Activated naive CD4-positive, alpha-beta T cell treated with anti-CD3 and anti-CD28 coated beads, Interleukin-2, amount 50 U/mL, for 72 hours (primary cell): ENCODE data around the gene HPCAL1. TPM values are rescaled to one million over a fixed set of nuclear protein-coding genes. Genes with fewer than 3 reads are reported as not detected.

Experiments
- ATAC-seq, 2 donors: fragments of 150-1000 bp; cut with Tn5 transposase; 2 replicates each; pipeline ENCODE4 v1.10.0; 2021; ENCODE audit warnings: mild to moderate bottlenecking in 2 of 2, moderate library complexity in 2 of 2
- DNase-seq, 2 donors: peaks; one replicate each; pipeline ENCODE4 v3.0.0; 2021 to 2022; ENCODE audit warnings: low spot score in 2 of 2
- H3K27ac Mint-ChIP-seq, 2 donors: one replicate each; pipeline ENCODE4 v1.8.0; 2022; ENCODE audit warnings: mild to moderate bottlenecking in 2 of 2, mixed read lengths in 2 of 2
- H3K36me3 Mint-ChIP-seq, 2 donors: one replicate each; pipeline ENCODE4 v1.8.0; 2022; ENCODE audit warnings: mixed read lengths in 2 of 2
- H3K9me3 Mint-ChIP-seq, 2 donors: one replicate each; pipeline ENCODE4 v1.8.0; 2022; ENCODE audit warnings: mixed read lengths in 2 of 2
- total RNA-seq, 2 donors: library from RNA; stranded (reverse); gene quantifications; one replicate each; pipeline ENCODE4 v1.2.3, GENCODE V29; 2022

Gene HPCAL1
- total RNA-seq, 2 donors from 2014 or later: 46.0 to 96.5 TPM

GRCh38 chr2:10322973-10323372 is 20.3 kb downstream of the HPCAL1 start:
- Mint-ChIP-seq H3K9me3 (peaks cover 3 to 9% of the 10 kb centered on the region in 2 donors), H3K27ac (peak overlapping the region in 1 of 2 donors; percentile 33), H3K36me3 (peaks cover 0 to 33% of the 10 kb centered on the region in 2 donors)
- DNase-seq: no peak
- no peak for ATAC-seq

GRCh38 chr2:10323535-10323934 is 20.8 kb downstream of the HPCAL1 start:
- DNase-seq: no peak
- H3K9me3 Mint-ChIP-seq: peaks cover 3 to 9% of the 10 kb centered on the region in 2 donors
- no peak for ATAC-seq
- peaks cover 0 to 33% of the 10 kb centered on the region in 2 donors for H3K36me3 Mint-ChIP-seq
- H3K27ac Mint-ChIP-seq: peak overlapping the region in 1 of 2 donors; percentile 33

GRCh38 chr2:10324095-10324832 is 21.6 kb downstream of the HPCAL1 start:
- Mint-ChIP-seq H3K27ac (peak overlapping the region in 1 of 2 donors; percentile 46), H3K36me3 (peaks cover 0 to 33% of the 10 kb centered on the region in 2 donors), H3K9me3 (peaks cover 3 to 9% of the 10 kb centered on the region in 2 donors)
- ATAC-seq: no peak
- no peak for DNase-seq

GRCh38 chr2:10325278-10326145 is 22.8 kb downstream of the HPCAL1 start:
- ATAC-seq (no peak), DNase-seq (no peak)
- Mint-ChIP-seq H3K27ac (peak overlapping the region in 1 of 2 donors; percentile 7), H3K9me3 (peaks cover 3 to 6% of the 10 kb centered on the region in 2 donors), H3K36me3 (peaks cover 0 to 38% of the 10 kb centered on the region in 2 donors)

GRCh38 chr2:10326151-10326616 is 23.5 kb downstream of the HPCAL1 start:
- Mint-ChIP-seq H3K27ac (peak overlapping the region in 1 of 2 donors; percentile 7), H3K36me3 (peaks cover 0 to 38% of the 10 kb centered on the region in 2 donors), H3K9me3 (no peaks in the 10 kb centered on the region)
- ATAC-seq: no peak
- no peak for DNase-seq

GRCh38 chr2:10326707-10327594 is 24.2 kb downstream of the HPCAL1 start:
- ATAC-seq (no peak), DNase-seq (no peak)
- Mint-ChIP-seq H3K27ac (no peak overlapping the region), H3K9me3 (no peaks in the 10 kb centered on the region), H3K36me3 (peaks cover 0 to 39% of the 10 kb centered on the region in 2 donors)

GRCh38 chr2:10327896-10328669 is 25.4 kb downstream of the HPCAL1 start:
- Mint-ChIP-seq H3K9me3 (no peaks in the 10 kb centered on the region), H3K36me3 (peaks cover 0 to 32% of the 10 kb centered on the region in 2 donors), H3K27ac (no peak overlapping the region)
- no peak for ATAC-seq
- no peak for DNase-seq

GRCh38 chr2:10328670-10329579 is 26.2 kb downstream of the HPCAL1 start:
- H3K9me3 Mint-ChIP-seq: no peaks in the 10 kb centered on the region
- peak overlapping the region; percentile 65 to 92 for H3K27ac Mint-ChIP-seq
- peaks cover 0 to 35% of the 10 kb centered on the region in 2 donors for H3K36me3 Mint-ChIP-seq
- DNase-seq (no peak), ATAC-seq (no peak)

- H3K27ac Mint-ChIP-seq: peak overlapping the region; percentile 92 to 97
- ATAC-seq: no peak
- peaks cover 0 to 36% of the 10 kb centered on the region in 2 donors for H3K36me3 Mint-ChIP-seq
- no peaks in the 10 kb centered on the region for H3K9me3 Mint-ChIP-seq
- peak in 1 of 2 donors; percentile 20 for DNase-seq
These were observed 26.8 kb downstream of the HPCAL1 start for GRCh38 chr2:10329580-10329879.

GRCh38 chr2:10329880-10330699 is 27.4 kb downstream of the HPCAL1 start:
- Mint-ChIP-seq H3K27ac (peak overlapping the region; percentile 92 to 97), H3K9me3 (no peaks in the 10 kb centered on the region), H3K36me3 (peaks cover 3 to 42% of the 10 kb centered on the region in 2 donors)
- ATAC-seq (peak in 1 of 2 donors; percentile 16), DNase-seq (peak in 1 of 2 donors; percentile 12)

GRCh38 chr2:10330700-10331026 is 28.0 kb downstream of the HPCAL1 start:
- peaks cover 5 to 47% of the 10 kb centered on the region in 2 donors for H3K36me3 Mint-ChIP-seq
- ATAC-seq (no peak), DNase-seq (no peak)
- no peaks in the 10 kb centered on the region for H3K9me3 Mint-ChIP-seq
- peak overlapping the region; percentile 92 to 97 for H3K27ac Mint-ChIP-seq

- ATAC-seq: peak; percentile 64 to 77
- no peaks in the 10 kb centered on the region for H3K9me3 Mint-ChIP-seq
- H3K27ac Mint-ChIP-seq: peak overlapping the region; percentile 92 to 97
- peaks cover 5 to 50% of the 10 kb centered on the region in 2 donors for H3K36me3 Mint-ChIP-seq
- peak; percentile 73 to 87 for DNase-seq
These were observed 28.5 kb downstream of the HPCAL1 start for GRCh38 chr2:10331027-10331701.

- DNase-seq (peak; percentile 51 to 84), ATAC-seq (peak; percentile 75 to 84)
- Mint-ChIP-seq H3K27ac (peak overlapping the region; percentile 92 to 97), H3K9me3 (no peaks in the 10 kb centered on the region), H3K36me3 (peaks cover 5 to 50% of the 10 kb centered on the region in 2 donors)
These were observed 29.1 kb downstream of the HPCAL1 start for GRCh38 chr2:10331702-10332401.
